ENCODE data around the gene VSIG10L2.

VSIG10L2 gene

GRCh38 chr11:125945797-125946520 lies at the start of gene VSIG10L2:
Gene VSIG10L2, plus strand, starts transcription at chr11:125946044. Its CDS starts 12 bp downstream, at chr11:125946056.
- Histone ChIP-seq H3K36me3 (ENCODE audit: control insufficient read depth in 2 of 2, insufficient read depth in 1 of 2, low read length in 2 of 2) (no peaks in the 10 kb centered on the region), H3K9me3 (ENCODE audit: control insufficient read depth, insufficient read depth, low read depth, low read length) (no peaks in the 10 kb centered on the region), H3K4me1 (ENCODE audit: control insufficient read depth, insufficient read depth, low read length) (no peaks in the 10 kb centered on the region), H3K4me3 (ENCODE audit: low read depth, low read length) (no peak within 1 kb of the TSS), H3K27ac (ENCODE audit: extremely low read depth, low read depth, low read length) (no peak within 1 kb of the TSS)
- ChIA-PET POLR2A (no interaction called here), CTCF (interaction anchor here (0.9 kb wide), 1 partner anchor 39 kb away, joined by 3 read pairs; no protein-coding TSS in a partner anchor)
- TF ChIP-seq ZNF133 (tag by site-specific recombination; IDR thresholded peaks at IDR 0.05) (no peak), GLIS2 (tag by site-specific recombination; IDR thresholded peaks at IDR 0.05) (no peak), ZNF777 (tag by site-specific recombination; IDR thresholded peaks at IDR 0.05; ENCODE audit: borderline replicate concordance) (no peak), ZBTB10 (tag by site-specific recombination; IDR thresholded peaks at IDR 0.05) (no peak), ZNF449 (tag by site-specific recombination; IDR thresholded peaks at IDR 0.05) (peak; percentile 51), ZBTB6 (tag by site-specific recombination; IDR thresholded peaks at IDR 0.05) (no peak), PRDM4 (tag by site-specific recombination; IDR thresholded peaks at IDR 0.05) (no peak), ZNF600 (tag by site-specific recombination; IDR thresholded peaks at IDR 0.05) (no peak), SALL2 (tag by site-specific recombination; IDR thresholded peaks at IDR 0.05; ENCODE audit: borderline replicate concordance) (no peak), ZNF585B (tag by site-specific recombination; IDR thresholded peaks at IDR 0.05) (no peak), ZNF664 (tag by site-specific recombination; IDR thresholded peaks at IDR 0.05) (peak; percentile 65)

- Histone ChIP-seq H3K27ac (ENCODE audit: extremely low read depth, low read depth, low read length) (no peak overlapping the region), H3K36me3 (ENCODE audit: control insufficient read depth in 2 of 2, insufficient read depth in 1 of 2, low read length in 2 of 2) (peaks cover 0 to 16% of the 10 kb centered on the region in 2 experiments; a peak in 2 of 3 replicates), H3K4me1 (ENCODE audit: control insufficient read depth, insufficient read depth, low read length) (no peaks in the 10 kb centered on the region), H3K4me3 (ENCODE audit: low read depth, low read length) (no peak overlapping the region), H3K9me3 (ENCODE audit: control insufficient read depth, insufficient read depth, low read depth, low read length) (no peaks in the 10 kb centered on the region)
- POLR2A ChIA-PET: interaction anchor here (0.7 to 2.4 kb wide), 3 partner anchors 14 to 826 kb away, joined by 3 to 26 read pairs (median 7); partner anchors contain the start of gene HYLS1
- CTCF ChIA-PET: no interaction called here
- TF ChIP-seq GLIS2 (tag by site-specific recombination; IDR thresholded peaks at IDR 0.05): no peak
- TF ChIP-seq ZNF292 (tag by site-specific recombination; IDR thresholded peaks at IDR 0.05; ENCODE audit: borderline replicate concordance, low read depth): no peak
- TF ChIP-seq KLF17 (tag by site-specific recombination; IDR thresholded peaks at IDR 0.05): no peak
- TF ChIP-seq ZNF785 (tag by site-specific recombination; IDR thresholded peaks at IDR 0.05): no peak
- no peak for TF ChIP-seq ZBTB48 (tag by site-specific recombination; IDR thresholded peaks at IDR 0.05)
- no peak for TF ChIP-seq ZXDB (tag by site-specific recombination; IDR thresholded peaks at IDR 0.05)
- no peak for TF ChIP-seq ZFP41 (tag by site-specific recombination; IDR thresholded peaks at IDR 0.05; ENCODE audit: borderline replicate concordance)
- TF ChIP-seq ZBTB49 (tag by site-specific recombination; IDR thresholded peaks at IDR 0.05; ENCODE audit: low read depth): no peak
- TF ChIP-seq MEIS1 (CRISPR knock-in tag; IDR thresholded peaks at IDR 0.05; ENCODE audit: borderline replicate concordance): no peak
Measured at GRCh38 chr11:125901872-125902271, 44.0 kb upstream of the VSIG10L2 start.
